Measurements from ENCODE around the gene PRR13.
"Not testable (repeated sequence)": the region's sequence is repeated elsewhere in the genome, so short reads cannot be mapped to it uniquely, and the experiment has no call there.

Gene PRR13

DNA sequence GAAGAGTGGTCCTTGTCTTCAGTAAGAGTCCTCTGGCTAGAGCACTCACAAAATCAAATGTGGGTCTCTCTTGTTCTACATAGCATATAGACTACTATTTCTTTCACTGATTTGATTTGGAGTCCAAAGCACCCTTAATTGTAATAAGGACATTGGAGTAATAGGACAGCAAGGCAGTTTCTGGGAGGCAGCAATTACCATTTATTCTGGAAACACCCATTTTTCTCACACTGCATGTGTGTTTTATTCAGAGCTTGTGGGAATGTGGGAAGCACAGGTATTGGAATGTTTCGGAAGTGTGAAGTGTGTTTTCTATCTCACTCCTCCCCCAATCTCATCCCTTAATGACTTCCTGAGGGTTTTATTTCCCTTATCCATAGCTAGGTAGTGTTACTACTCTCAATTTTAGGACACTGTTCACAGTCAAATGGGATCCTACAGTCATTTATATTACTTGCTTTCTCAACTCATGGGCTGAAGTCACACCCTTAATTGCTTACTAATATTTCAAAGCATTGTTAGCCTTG, 30.6 kb downstream of the PRR13 start:
- no peak for DNase-seq (ENCODE audit: low read depth)

DNA sequence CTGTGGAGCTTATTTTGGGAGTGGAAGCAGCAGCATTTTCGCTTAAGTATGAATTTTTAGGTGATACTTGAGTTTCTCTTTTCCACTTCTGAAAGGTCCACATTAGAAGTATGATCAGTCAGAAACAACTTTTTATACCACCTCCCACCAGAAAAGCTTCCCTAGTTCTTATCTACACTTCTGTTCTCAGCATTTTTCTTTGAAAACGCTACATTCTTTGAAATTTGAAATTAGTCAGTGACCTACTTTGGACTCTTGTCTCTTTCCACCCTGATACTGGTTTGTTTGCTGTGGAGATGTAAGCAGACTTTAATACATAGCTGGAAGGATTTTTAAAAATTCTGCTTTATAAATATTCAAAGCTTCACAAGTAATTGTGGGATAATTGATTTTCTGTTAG, 32.5 kb downstream of the PRR13 start:
- DNase-seq (ENCODE audit: low read depth) = no peak

DNA sequence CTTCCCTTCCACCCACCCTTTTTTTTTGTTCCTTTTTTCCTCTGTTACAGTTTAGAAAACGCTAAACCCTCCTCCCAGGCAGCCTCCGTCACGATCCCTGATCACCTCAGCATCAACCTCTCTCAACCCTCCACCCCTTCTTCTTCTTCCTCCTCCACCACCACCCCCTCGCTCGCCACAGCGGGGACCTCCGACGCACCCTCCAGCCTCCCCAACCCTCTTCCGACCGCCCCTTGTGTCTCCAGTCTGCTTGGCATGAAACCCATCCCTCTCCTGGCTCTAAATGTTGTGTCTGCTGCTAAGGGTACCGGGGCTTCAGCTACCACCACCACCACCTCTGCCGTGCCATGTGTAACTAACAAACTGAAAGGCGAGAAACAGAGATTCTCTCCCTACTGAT, 33.3 kb downstream of the PRR13 start:
- no peak for DNase-seq (ENCODE audit: low read depth)

DNA sequence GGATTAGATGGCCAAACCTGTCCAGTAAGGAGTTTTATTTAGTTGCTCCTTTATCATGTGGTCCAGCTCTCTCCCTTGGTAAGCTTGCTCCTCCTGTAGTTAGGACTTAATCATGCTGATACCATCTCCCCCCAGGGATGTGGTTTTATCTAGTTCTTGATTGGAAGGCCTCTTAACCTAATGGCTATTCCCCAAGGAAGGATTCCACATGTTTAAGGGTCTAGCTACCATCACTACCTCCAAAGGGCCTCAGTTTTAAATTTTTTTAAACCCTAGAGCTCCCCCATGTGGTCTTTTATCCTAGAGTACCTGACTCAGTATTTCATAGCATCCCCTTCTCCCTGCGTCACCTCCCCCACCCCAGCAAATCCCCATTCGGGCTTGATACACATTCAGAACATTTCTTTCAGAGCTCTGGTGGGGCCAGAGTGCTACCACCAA, 35.3 kb downstream of the PRR13 start:
- DNase-seq (ENCODE audit: low read depth) = no peak

DNA sequence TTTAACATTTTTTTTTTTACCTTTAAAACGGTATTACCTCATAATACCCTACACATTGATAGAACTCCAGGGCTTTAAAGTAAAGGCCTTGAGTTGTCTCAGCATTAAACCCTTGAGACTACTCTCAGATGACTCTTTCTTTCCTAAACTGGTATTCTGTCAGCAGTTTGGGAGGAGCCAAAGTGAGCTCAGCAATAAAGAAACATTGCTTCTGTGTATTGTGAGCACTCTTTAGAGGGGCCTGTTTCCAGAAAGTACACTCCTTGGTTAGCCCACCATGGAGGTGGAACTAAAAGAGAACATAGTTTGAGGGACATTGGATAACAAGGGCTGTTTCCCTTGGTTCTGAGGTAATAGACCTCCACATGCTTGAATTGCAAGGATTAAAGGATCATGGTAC, 37.3 kb downstream of the PRR13 start:
- DNase-seq (ENCODE audit: low read depth) = no peak

DNA sequence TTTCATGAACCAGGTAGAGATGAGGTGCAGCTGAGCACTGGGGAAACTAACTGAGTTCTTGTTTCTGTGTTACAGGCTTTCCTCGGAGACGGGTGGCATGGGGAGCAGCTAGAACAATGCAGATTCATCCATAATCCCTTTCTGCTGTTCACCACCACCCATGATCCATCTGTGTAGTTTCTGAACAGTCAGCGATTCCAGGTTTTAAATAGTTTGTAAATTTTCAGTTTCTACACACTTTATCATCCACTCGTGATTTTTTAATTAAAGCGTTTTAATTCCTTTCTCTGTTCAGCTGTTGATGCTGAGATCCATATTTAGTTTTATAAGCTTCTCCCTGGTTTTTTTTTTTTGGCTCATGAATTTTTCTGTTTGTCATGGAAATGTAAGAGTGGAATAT, 37.8 kb downstream of the PRR13 start:
- no peak for DNase-seq (ENCODE audit: low read depth)

DNA sequence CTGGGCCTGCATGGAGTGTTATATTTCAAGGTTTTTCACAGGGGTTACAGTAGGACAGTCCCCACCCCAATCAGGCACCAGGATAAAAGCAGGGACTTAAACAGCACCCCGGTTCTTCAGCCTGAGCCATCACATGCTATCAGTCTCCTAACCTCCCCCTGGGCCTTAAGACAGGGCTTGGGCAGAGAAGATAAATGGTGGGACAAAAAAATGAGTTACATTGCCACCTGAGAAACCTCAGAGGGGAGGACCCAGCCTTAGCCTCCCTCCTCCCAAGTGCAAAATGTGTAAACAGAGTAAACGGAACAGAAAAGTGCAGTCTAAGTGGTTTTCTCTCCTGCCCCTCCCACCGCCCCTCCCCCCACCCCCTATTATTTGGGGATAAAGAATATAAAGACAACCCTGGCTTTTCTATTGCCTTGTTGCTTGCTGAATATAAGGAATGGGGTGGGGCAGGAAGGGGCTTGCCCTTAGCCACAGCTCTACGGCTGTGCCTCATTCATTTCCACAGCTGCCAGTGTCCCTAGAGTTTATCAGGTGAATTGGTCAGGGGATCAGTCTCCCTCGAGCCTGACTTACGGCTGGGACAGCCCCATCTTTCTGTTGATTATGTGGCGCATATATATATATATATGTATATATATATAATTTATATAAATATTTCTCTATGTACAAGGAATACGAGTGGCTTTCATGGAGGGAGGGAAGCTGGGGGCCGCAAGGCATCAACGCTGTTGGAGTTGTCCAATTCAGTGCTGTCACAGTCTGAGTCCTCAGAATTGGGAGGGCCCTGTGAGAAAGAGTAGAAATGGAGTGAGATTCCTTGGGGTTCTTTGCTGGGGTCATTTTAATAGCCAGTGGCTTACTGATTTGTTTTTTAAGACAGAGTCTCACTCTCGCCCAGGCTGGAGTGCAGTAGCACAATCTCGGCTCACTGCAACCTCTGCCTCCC, 39.2 kb downstream of the PRR13 start:
- no peak for DNase-seq (ENCODE audit: low read depth)

DNA sequence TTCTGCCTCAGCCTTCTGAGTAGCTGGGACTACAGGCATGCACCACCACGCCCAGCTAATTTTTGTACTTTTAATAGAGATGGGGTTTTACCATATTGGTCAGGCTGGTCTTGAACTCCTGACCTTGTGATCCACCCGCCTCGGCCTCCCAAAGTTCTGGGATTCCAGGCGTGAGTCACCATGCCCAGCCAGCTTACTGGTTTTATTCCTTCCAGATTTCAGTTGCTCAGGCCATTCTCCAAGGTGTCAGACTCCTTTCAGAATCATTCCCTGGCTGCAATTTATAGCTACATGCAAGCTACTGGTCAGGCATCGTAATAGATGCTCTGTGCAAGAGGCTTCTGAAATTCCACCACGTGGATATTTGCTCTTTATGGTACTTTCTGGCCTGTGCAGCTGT, 39.9 kb downstream of the PRR13 start:
- DNase-seq (ENCODE audit: low read depth) = not testable (repeated sequence)

GRCh38 chr12:53481939-53482586, 40.5 kb downstream of the PRR13 start:
- no peak for DNase-seq (ENCODE audit: low read depth)

GRCh38 chr12:53482626-53483168, 41.2 kb downstream of the PRR13 start:
- DNase-seq (ENCODE audit: low read depth) = no peak

- no peak for DNase-seq (ENCODE audit: low read depth)
Measured at GRCh38 chr12:53483225-53483978, 41.9 kb downstream of the PRR13 start.

DNA sequence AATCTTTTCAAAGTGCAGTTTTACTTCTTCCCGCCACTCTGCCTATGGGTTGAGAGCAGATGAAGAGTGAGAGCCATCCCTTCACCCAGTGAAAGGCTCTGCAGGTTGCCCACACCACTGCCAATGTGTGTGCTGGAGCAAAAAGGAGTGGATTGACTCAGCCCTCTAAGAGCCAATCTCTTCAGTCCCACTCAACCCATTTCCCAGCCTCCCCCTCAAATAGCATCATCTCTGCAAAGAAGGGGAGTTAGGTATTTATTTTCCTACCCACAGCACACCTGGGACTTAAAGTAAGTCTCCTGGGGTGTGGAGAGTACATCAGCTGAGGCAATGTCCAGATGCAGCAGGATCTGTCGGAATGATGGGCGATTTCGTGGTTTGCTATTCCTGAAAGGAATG, 42.4 kb downstream of the PRR13 start:
- DNase-seq (ENCODE audit: low read depth) = no peak

DNA sequence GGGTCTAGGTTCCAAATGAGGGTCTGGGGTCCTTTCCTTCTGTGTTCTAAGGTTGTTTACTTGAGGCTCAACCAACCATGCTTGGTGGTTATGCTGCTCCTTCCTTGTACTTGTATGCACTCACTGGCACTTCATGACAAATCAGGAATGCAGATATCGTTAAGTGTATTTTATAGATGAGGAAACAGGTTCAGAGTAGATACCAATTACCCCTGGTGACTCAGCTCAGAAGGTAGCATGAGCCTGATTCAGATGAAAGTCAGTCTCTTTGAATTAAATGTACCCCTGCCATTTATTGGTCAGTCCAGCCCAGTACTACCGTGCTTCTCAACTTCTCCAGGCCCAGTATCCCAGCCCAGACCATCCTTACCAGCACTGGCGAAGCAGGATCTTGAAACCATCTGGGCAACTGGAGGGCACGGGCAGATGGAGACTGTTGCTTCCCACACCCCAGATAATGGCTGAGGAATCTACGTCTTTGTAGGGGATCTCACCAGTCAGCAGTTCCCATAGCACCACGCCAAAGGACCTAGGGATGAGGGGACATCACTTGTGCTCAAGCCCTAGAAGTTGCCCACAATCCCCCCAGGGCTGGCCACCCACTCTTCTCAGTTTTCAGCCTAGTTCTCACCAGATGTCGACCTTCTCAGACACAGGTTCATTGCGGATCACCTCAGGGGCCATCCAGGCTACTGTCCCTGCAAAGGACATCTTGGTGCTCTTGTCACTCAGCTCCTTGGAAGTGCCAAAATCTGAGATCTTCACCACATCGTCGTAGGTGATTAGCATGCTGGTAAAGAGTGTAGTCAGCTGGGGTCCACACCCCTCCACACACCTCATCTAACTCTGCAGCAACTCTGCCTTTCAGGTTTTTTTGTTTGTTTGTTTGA, 43.4 kb downstream of the PRR13 start:
- no peak for DNase-seq (ENCODE audit: low read depth)

- no peak for DNase-seq (ENCODE audit: low read depth)
Measured at GRCh38 chr12:53485955-53486735, 44.6 kb downstream of the PRR13 start.

DNA sequence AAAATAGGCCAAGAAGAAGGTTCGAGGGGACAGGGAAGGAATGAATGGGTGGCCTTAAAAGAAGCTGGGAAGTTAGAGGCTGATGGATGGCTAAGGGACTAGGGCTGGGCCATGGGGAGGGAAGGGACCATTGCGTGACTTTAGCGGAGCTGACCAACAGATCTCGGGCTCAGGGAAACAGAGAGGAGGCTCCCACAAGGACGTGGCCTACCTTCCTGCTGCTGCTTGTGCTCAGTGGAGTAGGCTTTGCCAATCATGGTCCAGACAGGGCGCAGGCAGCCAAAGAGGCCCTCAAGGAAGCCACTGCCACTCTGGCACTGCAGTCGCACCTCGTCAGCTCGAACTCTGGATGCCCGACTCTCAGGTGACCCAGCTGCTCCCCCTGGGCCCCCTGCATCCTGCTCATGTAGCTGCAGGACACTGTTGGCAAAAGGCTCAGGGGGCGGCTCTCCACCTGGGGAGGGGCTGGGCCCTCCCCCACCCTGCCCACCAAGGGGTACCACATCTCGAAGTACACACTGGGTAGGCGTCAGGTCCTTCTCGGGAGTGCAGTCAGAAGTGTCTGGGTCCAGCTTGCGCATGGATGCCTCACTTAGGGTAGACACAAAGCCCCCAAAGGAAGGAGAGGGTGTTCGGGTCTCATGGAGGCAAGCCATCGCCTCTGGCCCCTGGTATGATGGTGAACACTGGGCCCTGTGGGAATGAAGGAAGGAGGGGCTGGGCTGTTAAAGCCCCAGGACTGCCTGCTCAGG, 45.4 kb downstream of the PRR13 start:
- no peak for DNase-seq (ENCODE audit: low read depth)

DNA sequence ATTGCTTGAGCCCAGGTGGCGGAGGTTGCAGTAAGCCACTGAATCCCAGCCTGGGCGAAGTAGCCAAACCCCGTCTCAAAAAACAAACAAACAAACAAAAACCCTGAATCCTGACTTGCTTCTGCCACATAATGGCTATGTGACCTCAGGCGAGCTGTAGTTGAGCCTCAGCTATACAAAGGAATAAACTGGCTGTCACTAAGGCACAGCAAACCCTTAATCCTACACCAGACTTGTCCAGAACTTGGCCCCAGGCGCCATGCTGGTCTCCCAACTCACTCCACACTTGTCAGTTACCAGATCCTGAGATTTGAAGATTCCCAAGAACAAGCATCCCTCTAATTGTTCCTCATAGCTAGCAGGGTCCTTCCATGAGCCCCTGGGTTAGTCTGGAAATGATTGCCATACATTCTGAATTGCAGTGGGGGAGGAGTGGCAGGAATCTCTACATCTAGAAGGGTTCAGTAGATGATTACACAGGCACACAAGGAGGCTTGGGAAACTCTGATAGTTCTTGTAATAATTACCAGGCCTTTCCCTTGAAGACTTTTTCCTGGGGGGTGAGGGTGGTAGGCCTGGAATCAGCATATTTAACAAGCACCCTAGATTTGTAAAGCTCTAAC, 47.8 kb downstream of the PRR13 start:
- DNase-seq (ENCODE audit: low read depth) = no peak

GRCh38 chr12:53492188-53492587, 50.7 kb downstream of the PRR13 start:
- DNase-seq (ENCODE audit: low read depth) = no peak

DNA sequence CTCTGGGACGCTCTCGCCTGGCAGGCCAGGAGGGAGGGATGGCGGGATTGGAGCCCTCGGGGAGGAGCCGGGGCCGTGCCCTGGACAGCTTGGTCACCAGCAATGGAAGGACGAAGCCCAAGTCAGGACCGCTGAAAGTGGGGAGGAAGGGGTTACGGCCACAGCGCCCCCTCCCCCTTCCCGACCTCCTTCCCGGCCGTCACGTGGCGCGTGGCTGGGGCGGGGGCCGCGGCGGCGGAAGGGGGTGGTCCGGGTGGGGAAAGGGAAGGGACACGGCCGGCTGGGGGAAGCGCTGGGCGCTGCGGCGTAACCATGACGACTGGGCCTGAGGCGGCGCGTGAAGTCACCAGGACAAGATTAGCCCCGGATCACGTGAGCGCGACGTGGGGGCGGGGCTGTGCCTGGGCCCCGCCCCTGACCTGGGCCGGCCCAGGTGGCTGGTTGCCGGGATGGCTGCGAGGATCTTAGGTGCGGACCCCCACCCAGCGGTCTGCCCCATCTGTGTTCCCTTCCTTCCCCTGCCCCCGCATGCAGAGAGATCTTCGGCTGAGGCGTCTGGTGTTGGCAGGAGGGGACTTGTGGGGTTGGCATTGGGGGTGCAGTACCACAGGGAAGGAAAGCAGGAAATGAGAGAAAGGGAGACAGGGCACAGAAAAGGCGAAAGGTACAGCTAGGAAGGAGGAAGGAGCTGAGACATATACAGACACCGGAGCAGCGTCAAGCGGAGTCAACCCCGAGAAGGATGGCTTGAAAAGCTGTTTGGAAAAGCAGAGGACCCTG, 51.5 kb downstream of the PRR13 start:
- peak; percentile 83 for DNase-seq (ENCODE audit: low read depth)
